Left lung (tissue), 10 donors: ENCODE data around the gene RHOT1. TPM values are rescaled to one million over a fixed set of nuclear protein-coding genes. Genes with fewer than 3 reads are reported as not detected.
A peak's percentile ranks its signal among the peaks of the same experiment; 100 is the strongest.
"Not testable (repeated sequence)": the region's sequence is repeated elsewhere in the genome, so short reads cannot be mapped to it uniquely, and the experiment has no call there.

Experiments
- ATAC-seq: fragments of 200-7000 bp; cut with Tn5 transposase; one replicate; pipeline ENCODE4 v1.9.1; 2020; ENCODE audit warnings: moderate library complexity
- DNase-seq, 4 donors: peaks; one replicate each; pipeline ENCODE4 v3.0.0-alpha.2; 2013 to 2020
- H3K27ac ChIP-seq, 2 donors: fragments of 200-600 bp; sonication (generic) in 1 of 2; one replicate each; pipeline versions ENCODE4 v1.5.0 to v1.8.0; 2020 to 2021
- H3K27me3 ChIP-seq, 2 donors: fragments of 200-600 bp; sonication (generic) in 1 of 2; one replicate each; pipeline versions ENCODE4 v1.5.0 to v1.8.0; 2020 to 2021
- H3K36me3 ChIP-seq, 2 donors: fragments of 200-600 bp; sonication (generic) in 1 of 2; one replicate each; pipeline versions ENCODE4 v1.5.0 to v1.8.0; 2020 to 2021
- H3K4me1 ChIP-seq, 2 donors: fragments of 200-600 bp; one replicate each; pipeline ENCODE4 v1.8.0; 2021
- H3K4me3 ChIP-seq, 2 donors: fragments of 200-600 bp; sonication (generic) in 1 of 2; one replicate each; pipeline versions ENCODE4 v1.5.0 to v1.8.0; 2020 to 2021; ENCODE audit warnings: mild to moderate bottlenecking in 1 of 2
- H3K9me3 ChIP-seq, 2 donors: fragments of 200-600 bp; sonication (generic) in 1 of 2; one replicate each; pipeline versions ENCODE4 v1.5.0 to v1.8.0; 2020 to 2021
- CTCF ChIP-seq, 2 donors: fragments of 200-600 bp; sonication (generic) in 1 of 2; IDR thresholded peaks; one replicate each; pipeline versions ENCODE4 v1.5.0 to v1.8.0; 2021; ENCODE audit warnings: antibody characterized with exemption in 2 of 2
- intact Hi-C, 2 donors: fragments of 100-400 bp; cut with DNase I; formaldehyde crosslinking; loops; one replicate each; pipeline versions ENCODE4 v1.11.2 to v1.14.2; 2022
- polyA plus RNA-seq, 6 donors: library from polyadenylated mRNA; unstranded; fragments of 120-200 nt; gene quantifications; one replicate each; pipeline ENCODE4 v1.2.1, GENCODE V29; 2013; ENCODE audit not compliant: insufficient read length in 6 of 6
- total RNA-seq, 2 donors: library from RNA; stranded (reverse); fragmentation: NEBNext Ultra II Directional; extraction: Animal tissue kit (Norgen Biotek cat#: 25700); gene quantifications; one replicate each; pipeline ENCODE4 v1.2.1, GENCODE V29; 2021
- donor health status: DM: no; HTN: yes; CAD: no.
- donor health status: DM: no; HTN: no; CAD: no.

Gene RHOT1
- total and polyA plus RNA-seq, 8 donors: 37.9 to 65.6 (median 58.5) TPM

DNA sequence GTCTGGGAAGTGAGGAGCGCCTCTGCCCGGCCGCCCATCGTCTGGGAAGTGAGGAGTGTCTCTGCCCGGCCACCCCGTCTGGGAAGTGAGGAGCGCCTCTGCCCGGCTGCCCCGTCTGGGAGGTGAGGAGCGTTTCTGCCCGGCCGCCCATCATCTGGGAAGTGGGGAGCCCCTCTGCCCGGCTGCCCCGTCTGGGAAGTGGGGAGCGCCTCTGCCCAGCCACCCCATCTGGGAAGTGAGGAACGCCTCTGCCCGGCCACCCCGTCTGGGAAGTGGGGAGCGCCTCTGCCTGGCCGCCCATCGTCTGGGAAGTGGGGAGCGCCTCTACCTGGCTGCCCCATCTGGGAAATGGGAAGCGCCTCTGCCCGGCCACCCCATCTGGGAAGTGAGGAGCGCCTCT, 37.2 kb downstream of the RHOT1 start:
- H3K27ac ChIP-seq, ATAC-seq, H3K4me3 ChIP-seq, H3K27me3 ChIP-seq, intact Hi-C loops, DNase-seq, H3K4me1 ChIP-seq, H3K9me3 ChIP-seq: not testable (repeated sequence)
- H3K36me3 ChIP-seq: peaks cover 0 to 75% of the 10 kb centered on the region in 2 donors

- intact Hi-C loops, H3K4me1 ChIP-seq, H3K27me3 ChIP-seq, H3K4me3 ChIP-seq, H3K9me3 ChIP-seq, H3K27ac ChIP-seq, DNase-seq: not testable (repeated sequence)
- peaks cover 0 to 75% of the 10 kb centered on the region in 2 donors for H3K36me3 ChIP-seq
- ATAC-seq: peak; percentile 33
Measured at GRCh38 chr17:32180262-32180661, 38.0 kb downstream of the RHOT1 start.

GRCh38 chr17:32185875-32186274, 43.6 kb downstream of the RHOT1 start:
- no peak for ATAC-seq
- DNase-seq: no peak
- intact Hi-C loops: no loop called here
- Histone ChIP-seq H3K4me1 (peaks cover 0 to 9% of the 10 kb centered on the region in 2 donors), H3K27ac (no peak overlapping the region), H3K27me3 (no peaks in the 10 kb centered on the region), H3K9me3 (no peaks in the 10 kb centered on the region), H3K4me3 (no peak overlapping the region), H3K36me3 (peaks cover 0 to 84% of the 10 kb centered on the region in 2 donors)
- no peak for TF ChIP-seq CTCF (IDR thresholded peaks at IDR 0.05)

DNA sequence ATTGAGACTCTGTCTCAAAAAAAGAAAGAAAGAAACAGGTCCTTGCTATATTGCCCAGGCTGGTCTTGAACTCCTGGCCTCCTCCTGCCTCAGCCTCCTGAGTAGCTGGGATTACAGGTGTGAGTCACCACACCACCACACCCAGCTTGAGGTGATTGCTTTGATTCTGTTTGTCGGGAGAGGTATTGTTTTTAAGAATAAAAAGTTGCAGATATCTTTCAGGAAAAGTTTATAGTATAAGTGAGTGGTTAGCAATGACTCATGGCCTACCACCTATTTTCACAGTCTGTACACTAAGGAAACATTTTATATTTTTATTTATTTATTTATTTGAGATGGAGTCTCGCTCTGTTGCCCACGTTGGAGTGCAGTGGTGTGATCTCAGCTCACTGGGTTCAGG, 45.0 kb downstream of the RHOT1 start:
- H3K27me3 ChIP-seq: no peaks in the 10 kb centered on the region
- no peak overlapping the region for H3K27ac ChIP-seq
- no peak for DNase-seq
- H3K9me3 ChIP-seq: no peaks in the 10 kb centered on the region
- ATAC-seq: no peak
- peaks cover 0 to 81% of the 10 kb centered on the region in 2 donors for H3K36me3 ChIP-seq
- intact Hi-C loops: no loop called here
- H3K4me1 ChIP-seq: peaks cover 0 to 9% of the 10 kb centered on the region in 2 donors
- no peak overlapping the region for H3K4me3 ChIP-seq
- no peak for TF ChIP-seq CTCF (IDR thresholded peaks at IDR 0.05)

DNA sequence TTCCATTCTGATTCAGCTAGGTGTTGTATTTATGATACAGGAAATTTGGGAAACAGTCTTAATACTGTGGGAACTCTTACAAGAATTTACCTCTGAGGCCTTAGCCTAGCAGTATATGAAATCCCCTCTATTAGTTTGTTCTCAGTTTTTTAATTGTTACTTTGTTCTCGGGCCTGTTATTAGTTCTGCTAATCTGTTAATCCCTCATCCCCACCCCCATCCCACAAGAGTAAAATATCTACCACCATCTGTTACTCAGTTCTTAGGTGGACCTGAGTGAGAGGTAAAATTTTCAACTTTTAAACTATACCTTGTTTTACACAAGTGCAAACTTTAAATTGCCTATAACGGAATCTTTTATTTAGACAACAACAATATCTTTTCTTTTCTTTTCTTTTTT, 47.0 kb downstream of the RHOT1 start:
- no peak overlapping the region for H3K4me3 ChIP-seq
- ATAC-seq (no peak), DNase-seq (no peak)
- H3K4me1 ChIP-seq: no peaks in the 10 kb centered on the region
- peaks cover 0 to 86% of the 10 kb centered on the region in 2 donors for H3K36me3 ChIP-seq
- intact Hi-C loops: no loop called here
- H3K27me3 ChIP-seq: no peaks in the 10 kb centered on the region
- TF ChIP-seq CTCF (IDR thresholded peaks at IDR 0.05): no peak
- H3K27ac ChIP-seq: no peak overlapping the region
- no peaks in the 10 kb centered on the region for H3K9me3 ChIP-seq

GRCh38 chr17:32191306-32191705, 49.0 kb downstream of the RHOT1 start:
- H3K4me3 ChIP-seq: no peak overlapping the region
- H3K36me3 ChIP-seq: peaks cover 0 to 88% of the 10 kb centered on the region in 2 donors
- intact Hi-C loops: no loop called here
- no peak overlapping the region for H3K27ac ChIP-seq
- TF ChIP-seq CTCF (IDR thresholded peaks at IDR 0.05): no peak
- no peak for ATAC-seq
- DNase-seq: no peak
- H3K9me3 ChIP-seq: no peaks in the 10 kb centered on the region
- H3K4me1 ChIP-seq: no peaks in the 10 kb centered on the region
- no peaks in the 10 kb centered on the region for H3K27me3 ChIP-seq
